ENCODE data around the gene DPH6.

DPH6 gene

GRCh38 chr15:35325374-35325941, 220.5 kb downstream of the DPH6 start:
- DNase-seq: no peak

DNA sequence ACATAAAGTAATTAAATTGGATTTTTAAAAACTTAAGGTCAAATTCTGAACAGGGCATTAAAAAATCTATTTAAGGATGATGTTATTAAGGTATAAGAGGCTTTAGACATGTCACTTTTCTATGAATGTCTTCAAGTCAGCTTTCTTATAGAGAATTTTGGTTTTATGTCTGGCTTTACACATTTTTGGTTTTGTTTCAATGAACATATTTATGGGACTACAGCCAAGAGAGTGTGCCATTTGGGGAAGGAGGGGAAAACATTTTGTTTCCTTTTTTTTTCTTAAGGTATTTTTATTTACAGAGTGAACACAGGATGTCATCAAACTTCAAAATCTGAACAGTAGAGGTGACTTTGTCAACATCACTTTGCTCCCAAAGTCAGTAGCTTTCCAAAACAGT, 222.8 kb downstream of the DPH6 start:
- no peak for DNase-seq

GRCh38 chr15:35321926-35322325, 224.0 kb downstream of the DPH6 start:
- no peak for DNase-seq

DNA sequence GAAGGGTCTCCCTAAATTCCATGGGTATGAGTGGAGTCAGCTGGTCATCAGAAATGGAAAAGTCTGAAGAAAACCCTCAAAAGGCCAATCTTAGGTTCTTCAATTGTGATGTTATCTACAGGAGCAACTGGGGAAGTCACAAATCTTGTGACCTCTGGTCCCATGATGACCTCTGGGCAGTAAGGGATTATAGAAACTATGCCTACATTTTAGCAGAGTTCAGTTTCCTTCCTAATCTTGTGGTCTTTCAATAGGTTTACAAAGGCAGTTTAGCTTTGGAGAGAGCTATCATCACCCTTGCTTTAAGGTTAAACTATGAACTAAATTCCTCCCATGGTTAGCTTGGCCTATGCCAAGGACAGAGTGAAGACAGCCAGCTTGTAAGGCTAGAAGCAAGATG, 225.1 kb downstream of the DPH6 start:
- DNase-seq: no peak

Measured in NCI-H526 treated with DMSO at 0.1 percent for 48 hours (cell line).